Liver (tissue), 9 donors: ENCODE data around the gene PIM1. TPM values are rescaled to one million over a fixed set of nuclear protein-coding genes. Genes with fewer than 3 reads are reported as not detected.

Experiments
- DNase-seq: peaks from one replicate; pipeline ENCODE4 v3.0.0-alpha.2; 2017; ENCODE audit warnings: low spot score
- H3K27ac ChIP-seq, 2 donors: one replicate each; pipeline ENCODE4 v1.7.0; 2013; ENCODE audit warnings: inconsistent platforms in 2 of 2, low read length in 2 of 2, control low read depth in 1 of 2, low read depth in 1 of 2, mild to moderate bottlenecking in 1 of 2
- H3K27me3 ChIP-seq, 4 donors: one replicate each; pipeline versions ENCODE4 v1.6.1 to v1.7.0; 2013; ENCODE audit warnings: low read length in 3 of 4, inconsistent platforms in 1 of 4, mild to moderate bottlenecking in 1 of 4, moderate library complexity in 1 of 4; ENCODE audit not compliant: control insufficient read depth in 4 of 4, insufficient read depth in 4 of 4
- H3K36me3 ChIP-seq, 4 donors: one replicate each; pipeline versions ENCODE4 v1.6.1 to v1.7.0; 2013; ENCODE audit warnings: low read length in 3 of 4, mild to moderate bottlenecking in 3 of 4, low read depth in 1 of 4, moderate library complexity in 1 of 4; ENCODE audit not compliant: control insufficient read depth in 4 of 4, insufficient read depth in 3 of 4
- H3K4me1 ChIP-seq, 4 donors: one replicate each; pipeline versions ENCODE4 v1.6.1 to v1.7.0; 2013; ENCODE audit warnings: low read length in 3 of 4, mild to moderate bottlenecking in 3 of 4, moderate library complexity in 1 of 4; ENCODE audit not compliant: control insufficient read depth in 4 of 4, insufficient read depth in 4 of 4
- H3K4me3 ChIP-seq, 3 donors: one replicate each; pipeline versions ENCODE4 v1.6.1 to v1.7.0; 2013; ENCODE audit warnings: low read length in 3 of 3, control low read depth in 1 of 3, low read depth in 1 of 3, mild to moderate bottlenecking in 1 of 3
- H3K9ac ChIP-seq, 2 donors: one replicate each; pipeline ENCODE4 v1.7.0; 2013; ENCODE audit warnings: low read length in 2 of 2, mild to moderate bottlenecking in 2 of 2, moderate library complexity in 2 of 2, control low read depth in 1 of 2, low read depth in 1 of 2
- H3K9me3 ChIP-seq, 4 donors: one replicate each; pipeline versions ENCODE4 v1.6.1 to v1.7.0; 2013; ENCODE audit warnings: low read length in 3 of 4; ENCODE audit not compliant: control insufficient read depth in 4 of 4
- EGR1 ChIP-seq, 2 donors: IDR thresholded peaks; 2 replicates each; pipeline ENCODE4 v1.6.1; 2016 to 2018; ENCODE audit warnings: antibody characterized with exemption in 2 of 2, low read depth in 2 of 2
- FOXA2 ChIP-seq: IDR thresholded peaks from 2 replicates; pipeline ENCODE4 v1.6.1; 2016; ENCODE audit warnings: antibody characterized with exemption
- GABPA ChIP-seq, 2 donors: IDR thresholded peaks in 1 of 2; conservative IDR thresholded peaks in 1 of 2; 2 replicates each; pipeline ENCODE4 v1.6.1; 2016; ENCODE audit warnings: antibody characterized with exemption in 2 of 2, mild to moderate bottlenecking in 1 of 2, moderate library complexity in 1 of 2
- JUND ChIP-seq, 2 donors: IDR thresholded peaks; 2 replicates each; pipeline ENCODE4 v1.6.1; 2016; ENCODE audit warnings: antibody characterized with exemption in 2 of 2
- NR2F2 ChIP-seq: IDR thresholded peaks from 2 replicates; pipeline ENCODE4 v1.6.1; 2016; ENCODE audit warnings: antibody characterized with exemption
- RAD21 ChIP-seq, 2 donors: IDR thresholded peaks; 2 replicates each; pipeline ENCODE4 v1.6.1; 2016; ENCODE audit warnings: antibody characterized with exemption in 2 of 2, mild to moderate bottlenecking in 2 of 2
- RXRA ChIP-seq, 2 donors: IDR thresholded peaks; 2 replicates each; pipeline ENCODE4 v1.6.1; 2017 to 2018; ENCODE audit warnings: antibody characterized with exemption in 2 of 2, mild to moderate bottlenecking in 1 of 2
- SP1 ChIP-seq: IDR thresholded peaks from 2 replicates; pipeline ENCODE4 v1.6.1; 2018; ENCODE audit warnings: antibody characterized with exemption, mild to moderate bottlenecking
- TAF1 ChIP-seq: conservative IDR thresholded peaks from 2 replicates; pipeline ENCODE4 v1.6.1; 2016; ENCODE audit warnings: antibody characterized with exemption, mild to moderate bottlenecking
- YY1 ChIP-seq: IDR thresholded peaks from 2 replicates; pipeline ENCODE4 v1.6.1; 2016; ENCODE audit warnings: antibody characterized with exemption, mild to moderate bottlenecking
- WGBS: extraction: QIAGEN DNeasy Blood & Tissue Kit; methylation state at CpG from one replicate; pipeline ENCODE4 v1.1.7; 2013; 5-methylcytosine and 5-hydroxymethylcytosine counted together
- polyA plus RNA-seq, 2 donors: library from polyadenylated mRNA; stranded (reverse) in 1 of 2; unstranded in 1 of 2; fragments of 200-250 nt in 1 of 2; fragments of >200 nt in 1 of 2; fragmentation: Nextera tagmentation in 1 of 2; extraction: Ambion mirVana in 1 of 2; gene quantifications; one replicate each; pipeline versions ENCODE4 v1.2.1 to v1.2.3, GENCODE V29; 2013 to 2015
- total RNA-seq, 2 donors: library from RNA; depleted of rRNA; stranded (reverse); fragments of >200 nt; gene quantifications; one replicate each; pipeline ENCODE4 v1.2.3, GENCODE V29; 2014
- TF ChIP-seq, protein P1 (sequence below): IDR thresholded peaks from 2 replicates; pipeline ENCODE4 v1.6.1; 2016; ENCODE audit warnings: antibody characterized with exemption
- TF ChIP-seq, protein P2 (sequence below): IDR thresholded peaks from 2 replicates; pipeline ENCODE4 v1.6.1; 2016; ENCODE audit warnings: antibody characterized with exemption, mild to moderate bottlenecking
- donor health status: healthy.
- donor health status: healthy.
- donor health status: healthy.
- donor health status: healthy.
- donor health status: healthy.

The PIM1 gene
- total and polyA plus RNA-seq, 4 donors, result 5.5 to 141 (median 10.6) TPM

DNA sequence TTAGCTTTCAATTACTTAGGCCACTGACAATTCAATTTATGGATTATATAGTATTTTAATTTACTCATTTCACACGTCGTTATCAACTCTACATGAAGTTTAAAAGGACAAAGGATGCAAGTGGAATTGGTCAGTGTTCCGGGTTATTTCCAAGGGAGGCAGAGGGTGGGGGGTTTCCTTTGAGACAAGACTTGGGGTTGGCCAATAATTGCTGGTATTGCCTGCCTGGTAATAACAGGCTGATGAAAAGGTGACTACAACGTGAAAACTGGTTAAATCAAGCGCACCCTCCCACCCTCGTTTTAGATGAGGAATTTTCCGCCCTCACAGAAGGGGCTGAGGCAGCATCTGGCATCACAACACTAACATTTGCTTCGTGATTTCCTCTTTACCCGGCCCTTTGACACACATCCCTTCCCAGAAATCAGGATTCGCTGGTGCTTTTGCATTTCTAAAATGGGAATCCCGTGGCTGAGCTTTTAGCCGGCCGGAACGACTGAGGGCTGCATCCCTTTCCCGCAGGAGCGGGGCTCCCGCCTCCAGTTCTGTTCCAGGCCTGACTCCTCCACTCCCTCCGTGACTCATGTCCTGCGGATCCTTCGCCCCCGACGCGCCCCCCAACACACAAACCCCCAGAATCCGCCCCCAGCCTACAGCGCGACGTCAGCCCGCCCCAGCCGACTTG, 999 bp upstream of the PIM1 start:
- no peaks in the 10 kb centered on the region for H3K27me3 ChIP-seq
- WGBS, result 8% methylated on average over 29 of the region's 29 CpGs
- H3K36me3 ChIP-seq, result peaks cover 8 to 16% (median 14%) of the 10 kb centered on the region in 4 donors
- peak overlapping the region; percentile 52 to 69 (median 62) for H3K4me3 ChIP-seq
- peak overlapping the region; percentile 15 to 80 for H3K9ac ChIP-seq
- no peaks in the 10 kb centered on the region for H3K9me3 ChIP-seq
- TF ChIP-seq EGR1 (IDR thresholded peaks at IDR 0.05; ENCODE audit: low read depth in 2 of 2) (peak in 1 of 2 donors; percentile 22), GABPA (IDR thresholded peaks at IDR 0.05 in 1 of 2, conservative IDR thresholded peaks at IDR 0.05 in 1 of 2) (no peak), RAD21 (IDR thresholded peaks at IDR 0.05) (no peak), NR2F2 (no peak)
- TF ChIP-seq, protein P1, sequence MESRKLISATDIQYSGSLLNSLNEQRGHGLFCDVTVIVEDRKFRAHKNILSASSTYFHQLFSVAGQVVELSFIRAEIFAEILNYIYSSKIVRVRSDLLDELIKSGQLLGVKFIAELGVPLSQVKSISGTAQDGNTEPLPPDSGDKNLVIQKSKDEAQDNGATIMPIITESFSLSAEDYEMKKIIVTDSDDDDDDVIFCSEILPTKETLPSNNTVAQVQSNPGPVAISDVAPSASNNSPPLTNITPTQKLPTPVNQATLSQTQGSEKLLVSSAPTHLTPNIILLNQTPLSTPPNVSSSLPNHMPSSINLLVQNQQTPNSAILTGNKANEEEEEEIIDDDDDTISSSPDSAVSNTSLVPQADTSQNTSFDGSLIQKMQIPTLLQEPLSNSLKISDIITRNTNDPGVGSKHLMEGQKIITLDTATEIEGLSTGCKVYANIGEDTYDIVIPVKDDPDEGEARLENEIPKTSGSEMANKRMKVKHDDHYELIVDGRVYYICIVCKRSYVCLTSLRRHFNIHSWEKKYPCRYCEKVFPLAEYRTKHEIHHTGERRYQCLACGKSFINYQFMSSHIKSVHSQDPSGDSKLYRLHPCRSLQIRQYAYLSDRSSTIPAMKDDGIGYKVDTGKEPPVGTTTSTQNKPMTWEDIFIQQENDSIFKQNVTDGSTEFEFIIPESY, result no peak
- DNase-seq, result no peak
- peak overlapping the region; percentile 92 to 96 for H3K27ac ChIP-seq
- H3K4me1 ChIP-seq, result peaks cover 0 to 17% (median 6%) of the 10 kb centered on the region in 4 donors

DNA sequence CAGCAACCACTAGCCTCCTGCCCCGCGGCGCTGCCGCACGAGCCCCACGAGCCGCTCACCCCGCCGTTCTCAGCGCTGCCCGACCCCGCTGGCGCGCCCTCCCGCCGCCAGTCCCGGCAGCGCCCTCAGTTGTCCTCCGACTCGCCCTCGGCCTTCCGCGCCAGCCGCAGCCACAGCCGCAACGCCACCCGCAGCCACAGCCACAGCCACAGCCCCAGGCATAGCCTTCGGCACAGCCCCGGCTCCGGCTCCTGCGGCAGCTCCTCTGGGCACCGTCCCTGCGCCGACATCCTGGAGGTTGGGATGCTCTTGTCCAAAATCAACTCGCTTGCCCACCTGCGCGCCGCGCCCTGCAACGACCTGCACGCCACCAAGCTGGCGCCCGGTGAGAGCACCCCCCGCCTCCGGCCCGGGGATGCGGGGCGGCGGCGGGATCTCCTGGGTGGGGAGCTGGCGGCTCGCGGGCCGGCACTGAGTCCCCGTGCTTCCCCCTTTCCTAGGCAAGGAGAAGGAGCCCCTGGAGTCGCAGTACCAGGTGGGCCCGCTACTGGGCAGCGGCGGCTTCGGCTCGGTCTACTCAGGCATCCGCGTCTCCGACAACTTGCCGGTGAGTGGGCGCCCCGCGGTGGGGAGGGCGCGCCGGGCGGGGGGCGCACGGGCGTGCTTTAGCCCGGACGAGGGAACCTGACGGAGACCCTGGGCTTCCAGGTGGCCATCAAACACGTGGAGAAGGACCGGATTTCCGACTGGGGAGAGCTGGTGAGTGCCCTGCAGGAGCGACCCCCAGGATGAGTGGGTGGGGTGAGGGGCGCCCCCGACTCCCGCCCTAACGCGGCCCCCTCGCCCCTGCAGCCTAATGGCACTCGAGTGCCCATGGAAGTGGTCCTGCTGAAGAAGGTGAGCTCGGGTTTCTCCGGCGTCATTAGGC, 585 bp downstream of the PIM1 start:
- no peaks in the 10 kb centered on the region for H3K9me3 ChIP-seq
- H3K9ac ChIP-seq, result peak overlapping the region; percentile 85 to 89
- H3K27ac ChIP-seq, result peak overlapping the region; percentile 87 to 93
- peaks cover 18 to 31% (median 25%) of the 10 kb centered on the region in 4 donors for H3K36me3 ChIP-seq
- no peaks in the 10 kb centered on the region for H3K27me3 ChIP-seq
- peak overlapping the region; percentile 84 to 97 (median 94) for H3K4me3 ChIP-seq
- TF ChIP-seq EGR1 (IDR thresholded peaks at IDR 0.05; ENCODE audit: low read depth in 2 of 2), result no peak
- TF ChIP-seq GABPA (IDR thresholded peaks at IDR 0.05 in 1 of 2, conservative IDR thresholded peaks at IDR 0.05 in 1 of 2), result no peak
- TF ChIP-seq TAF1, result no peak
- TF ChIP-seq FOXA2, result no peak
- no peak for TF ChIP-seq YY1
- no peak for TF ChIP-seq RXRA (IDR thresholded peaks at IDR 0.05)
- TF ChIP-seq, protein P2, sequence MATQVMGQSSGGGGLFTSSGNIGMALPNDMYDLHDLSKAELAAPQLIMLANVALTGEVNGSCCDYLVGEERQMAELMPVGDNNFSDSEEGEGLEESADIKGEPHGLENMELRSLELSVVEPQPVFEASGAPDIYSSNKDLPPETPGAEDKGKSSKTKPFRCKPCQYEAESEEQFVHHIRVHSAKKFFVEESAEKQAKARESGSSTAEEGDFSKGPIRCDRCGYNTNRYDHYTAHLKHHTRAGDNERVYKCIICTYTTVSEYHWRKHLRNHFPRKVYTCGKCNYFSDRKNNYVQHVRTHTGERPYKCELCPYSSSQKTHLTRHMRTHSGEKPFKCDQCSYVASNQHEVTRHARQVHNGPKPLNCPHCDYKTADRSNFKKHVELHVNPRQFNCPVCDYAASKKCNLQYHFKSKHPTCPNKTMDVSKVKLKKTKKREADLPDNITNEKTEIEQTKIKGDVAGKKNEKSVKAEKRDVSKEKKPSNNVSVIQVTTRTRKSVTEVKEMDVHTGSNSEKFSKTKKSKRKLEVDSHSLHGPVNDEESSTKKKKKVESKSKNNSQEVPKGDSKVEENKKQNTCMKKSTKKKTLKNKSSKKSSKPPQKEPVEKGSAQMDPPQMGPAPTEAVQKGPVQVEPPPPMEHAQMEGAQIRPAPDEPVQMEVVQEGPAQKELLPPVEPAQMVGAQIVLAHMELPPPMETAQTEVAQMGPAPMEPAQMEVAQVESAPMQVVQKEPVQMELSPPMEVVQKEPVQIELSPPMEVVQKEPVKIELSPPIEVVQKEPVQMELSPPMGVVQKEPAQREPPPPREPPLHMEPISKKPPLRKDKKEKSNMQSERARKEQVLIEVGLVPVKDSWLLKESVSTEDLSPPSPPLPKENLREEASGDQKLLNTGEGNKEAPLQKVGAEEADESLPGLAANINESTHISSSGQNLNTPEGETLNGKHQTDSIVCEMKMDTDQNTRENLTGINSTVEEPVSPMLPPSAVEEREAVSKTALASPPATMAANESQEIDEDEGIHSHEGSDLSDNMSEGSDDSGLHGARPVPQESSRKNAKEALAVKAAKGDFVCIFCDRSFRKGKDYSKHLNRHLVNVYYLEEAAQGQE, result no peak
- TF ChIP-seq JUND (IDR thresholded peaks at IDR 0.05), result no peak
- TF ChIP-seq, protein P1, result no peak
- TF ChIP-seq SP1, result no peak
- TF ChIP-seq NR2F2, result no peak
- DNase-seq, result peak; percentile 66
- H3K4me1 ChIP-seq, result peaks cover 3 to 17% (median 6%) of the 10 kb centered on the region in 4 donors
- under 1% methylated on average over 92 of the region's 92 CpGs for WGBS
